Pancreas (tissue), 10 donors: ENCODE data around the gene FGF16. TPM values are rescaled to one million over a fixed set of nuclear protein-coding genes. Genes with fewer than 3 reads are reported as not detected.

ENCODE experiments used
- ATAC-seq, 4 donors: fragments of 200-7000 bp; cut with Tn5 transposase; one replicate each; pipeline versions ENCODE4 v1.8.0 to v1.9.1; 2020; ENCODE audit warnings: mild to moderate bottlenecking in 4 of 4, moderate library complexity in 4 of 4
- DNase-seq, 6 donors: peaks; one replicate each; pipeline ENCODE4 v3.0.0-alpha.2; 2020
- FAIRE-seq: peaks from 2 replicates; lab custom pipeline; 2012; peaks lifted over from hg19 to GRCh38; lab: Jason Lieb, UNC
- H3K27ac ChIP-seq, 4 donors: fragments of 200-600 bp; sonication (generic); 1 replicate in 3 of 4; 2 replicates in 1 of 4; pipeline versions ENCODE4 v1.5.0 to v1.8.0; 2020
- H3K27me3 ChIP-seq, 4 donors: fragments of 200-600 bp; one replicate each; pipeline ENCODE4 v1.8.0; 2021
- H3K36me3 ChIP-seq, 3 donors: fragments of 200-600 bp; sonication (generic) in 1 of 3; one replicate each; pipeline versions ENCODE4 v1.5.0 to v1.8.0; 2020 to 2021
- H3K4me1 ChIP-seq, 3 donors: fragments of 200-600 bp; one replicate each; pipeline ENCODE4 v1.8.0; 2021
- H3K4me3 ChIP-seq, 4 donors: fragments of 200-600 bp; sonication (generic) in 2 of 4; one replicate each; pipeline versions ENCODE4 v1.5.0 to v1.8.0; 2020 to 2021
- H3K9me3 ChIP-seq, 4 donors: fragments of 200-600 bp; one replicate each; pipeline ENCODE4 v1.8.0; 2021
- CTCF ChIP-seq, 4 donors: fragments of 200-600 bp; sonication (generic) in 3 of 4; IDR thresholded peaks; one replicate each; pipeline versions ENCODE4 v1.5.0 to v1.8.0; 2021; ENCODE audit warnings: antibody characterized with exemption in 4 of 4
- WGBS, 2 donors: extraction: QIAGEN DNeasy Blood & Tissue Kit; methylation state at CpG; one replicate each; pipeline ENCODE4 v1.1.7; 2013; 5-methylcytosine and 5-hydroxymethylcytosine counted together
- intact Hi-C, 3 donors: fragments of 100-400 bp; cut with DNase I; formaldehyde crosslinking; loops; one replicate each; pipeline versions ENCODE4 v1.11.1 to v1.14.2; 2022
- polyA plus RNA-seq, 2 donors: library from polyadenylated mRNA; stranded (reverse); fragments of 200-250 nt; gene quantifications; one replicate each; pipeline ENCODE4 v1.2.3, GENCODE V29; 2013
- total RNA-seq, 6 donors: library from RNA; stranded (reverse); fragmentation: NEBNext Ultra II Directional in 4 of 6; extraction: Animal tissue kit (Norgen Biotek cat#: 25700) in 4 of 6; gene quantifications; one replicate each; pipeline versions ENCODE4 v1.2.1 to v1.2.4, GENCODE V29; 2021 to 2023
- donor health status: healthy with polysubstance abuse.
- donor health status: DM: no; HTN: no; CAD: no; lungs with moderate emphysema.
- donor health status: DM: no; HTN: no; CAD: no.
- donor health status: control.
- donor health status: control.
- donor health status: Bipolar disorder and iron deficiency.
- donor health status: DM: yes; HTN: yes; CAD: no.
- donor health status: DM: no; HTN: no; CAD: no.
- donor health status: DM: no; HTN: no; CAD: no.
- donor health status: DM: yes; HTN: yes; CAD: no.

Gene FGF16
- total and polyA plus RNA-seq, 8 donors: not detected

- H3K4me1 ChIP-seq: no peaks in the 10 kb centered on the region
- no peak for TF ChIP-seq CTCF (IDR thresholded peaks at IDR 0.05)
- H3K9me3 ChIP-seq: no peaks in the 10 kb centered on the region
- no peak overlapping the region for H3K4me3 ChIP-seq
- WGBS, 2 donors: 87 to 89% methylated on average over 1 of the region's 1 CpG
- intact Hi-C loops: no loop called here
- H3K27me3 ChIP-seq: no peaks in the 10 kb centered on the region
- FAIRE-seq (no peak), ATAC-seq (no peak), DNase-seq (no peak)
- H3K36me3 ChIP-seq: no peaks in the 10 kb centered on the region
- H3K27ac ChIP-seq: no peak overlapping the region
Measured at GRCh38 chrX:77436682-77437081, 10.5 kb upstream of the FGF16 start.

- H3K27ac ChIP-seq: no peak overlapping the region
- 59 to 71% methylated on average over 4 of the region's 4 CpGs for WGBS, 2 donors
- H3K27me3 ChIP-seq: peaks cover 0 to 12% (median 0%) of the 10 kb centered on the region in 4 donors
- H3K4me1 ChIP-seq: no peaks in the 10 kb centered on the region
- no peaks in the 10 kb centered on the region for H3K9me3 ChIP-seq
- DNase-seq (no peak), FAIRE-seq (no peak), ATAC-seq (no peak)
- TF ChIP-seq CTCF (IDR thresholded peaks at IDR 0.05): no peak
- H3K36me3 ChIP-seq: no peaks in the 10 kb centered on the region
- intact Hi-C loops: no loop called here
- no peak overlapping the region for H3K4me3 ChIP-seq
Measured at GRCh38 chrX:77440330-77440729, 6.9 kb upstream of the FGF16 start.

GRCh38 chrX:77441033-77441432 lies 6.2 kb upstream of the FGF16 start:
- FAIRE-seq: no peak

GRCh38 chrX:77441479-77441878 lies 5.7 kb upstream of the FGF16 start:
- Histone ChIP-seq H3K9me3 (no peaks in the 10 kb centered on the region), H3K27me3 (peaks cover 0 to 17% (median 0%) of the 10 kb centered on the region in 4 donors), H3K27ac (no peak overlapping the region), H3K36me3 (no peaks in the 10 kb centered on the region), H3K4me3 (no peak overlapping the region), H3K4me1 (no peaks in the 10 kb centered on the region)
- no peak for FAIRE-seq
- intact Hi-C loops: no loop called here
- no peak for DNase-seq
- TF ChIP-seq CTCF (IDR thresholded peaks at IDR 0.05): no peak
- no peak for ATAC-seq

More at GRCh38 chrX:77441033-77441432, 6.2 kb upstream of the FGF16 start:
- 42 to 68% methylated on average over 1 of the region's 1 CpG for WGBS, 2 donors
- Histone ChIP-seq H3K27me3 (peaks cover 0 to 17% (median 0%) of the 10 kb centered on the region in 4 donors), H3K4me1 (no peaks in the 10 kb centered on the region), H3K27ac (no peak overlapping the region), H3K36me3 (no peaks in the 10 kb centered on the region), H3K9me3 (no peaks in the 10 kb centered on the region), H3K4me3 (no peak overlapping the region)
- no peak for ATAC-seq
- intact Hi-C loops: no loop called here
- TF ChIP-seq CTCF (IDR thresholded peaks at IDR 0.05): no peak
- DNase-seq: no peak

- peaks cover 0 to 17% (median 0%) of the 10 kb centered on the region in 4 donors for H3K27me3 ChIP-seq
- no peak overlapping the region for H3K4me3 ChIP-seq
- intact Hi-C loops: no loop called here
- FAIRE-seq: no peak
- TF ChIP-seq CTCF (IDR thresholded peaks at IDR 0.05): no peak
- WGBS, 2 donors: 52 to 56% methylated on average over 1 of the region's 1 CpG
- ATAC-seq: peak in 2 of 4 donors; percentile 42 to 61
- H3K4me1 ChIP-seq: no peaks in the 10 kb centered on the region
- no peaks in the 10 kb centered on the region for H3K36me3 ChIP-seq
- H3K9me3 ChIP-seq: no peaks in the 10 kb centered on the region
- no peak for DNase-seq
- no peak overlapping the region for H3K27ac ChIP-seq
Measured at GRCh38 chrX:77442728-77443127, 4.5 kb upstream of the FGF16 start.
